Measurements from ENCODE around the gene RASAL2. TPM values are rescaled to one million over a fixed set of nuclear protein-coding genes. Genes with fewer than 3 reads are reported as not detected.
"Not testable (repeated sequence)": the region's sequence is repeated elsewhere in the genome, so short reads cannot be mapped to it uniquely, and the experiment has no call there.

Gene RASAL2
- total RNA-seq, 1 experiment from 2014 or later: 31.6 TPM

GRCh38 chr1:178349801-178350200 is 255.9 kb downstream of the RASAL2 start:
- in situ Hi-C loops (cut with HindIII; ENCODE audit: low pct_unique_long_range_greater_than_20kb, low sequenced_read_pairs): no loop called here
- POLR2A ChIA-PET: no interaction called here

GRCh38 chr1:178351911-178352310 is 258.0 kb downstream of the RASAL2 start:
- intact Hi-C loops (cut with micrococcal nuclease; ENCODE audit: unreplicated experiment); H3K27me3 ChIP-seq (ENCODE audit: control insufficient read depth, insufficient read depth, low read length); H3K27ac ChIP-seq (ENCODE audit: low read length); H3K4me3 ChIP-seq (ENCODE audit: low read depth in 2 of 2, low read length in 2 of 2); in situ Hi-C loops (cut with HindIII; ENCODE audit: low pct_unique_long_range_greater_than_20kb, low sequenced_read_pairs); H3K9me3 ChIP-seq (ENCODE audit: control insufficient read depth, insufficient read depth, low read depth, low read length); H3K4me1 ChIP-seq (ENCODE audit: control insufficient read depth, insufficient read depth, low read length); CTCF ChIA-PET; H3K36me3 ChIP-seq (ENCODE audit: control insufficient read depth, insufficient read depth, low read length); DNase-seq (ENCODE audit: low read depth, low spot score); ATAC-seq; BruUV-seq (replicated peaks); POLR2A ChIA-PET: not testable (repeated sequence)

More at GRCh38 chr1:178349801-178350200, 255.9 kb downstream of the RASAL2 start:
- peaks cover 5% of the 10 kb centered on the region for H3K4me1 ChIP-seq (ENCODE audit: control insufficient read depth, insufficient read depth, low read length)
- no TSS peak for BruUV-seq (replicated peaks)
- no peaks in the 10 kb centered on the region for H3K9me3 ChIP-seq (ENCODE audit: control insufficient read depth, insufficient read depth, low read depth, low read length)
- intact Hi-C loops (cut with micrococcal nuclease; ENCODE audit: unreplicated experiment): no loop called here
- no peaks in the 10 kb centered on the region for H3K27me3 ChIP-seq (ENCODE audit: control insufficient read depth, insufficient read depth, low read length)
- no peak overlapping the region for H3K27ac ChIP-seq (ENCODE audit: low read length)
- no peaks in the 10 kb centered on the region for H3K36me3 ChIP-seq (ENCODE audit: control insufficient read depth, insufficient read depth, low read length)
- CTCF ChIA-PET: no interaction called here
- DNase-seq (ENCODE audit: low read depth, low spot score) (no peak), ATAC-seq (no peak)
- TF ChIP-seq REST (IDR thresholded peaks at IDR 0.05; ENCODE audit: insufficient read depth in 1 of 2, low read depth in 2 of 2, low read length in 1 of 2) (no peak), TCF7L2 (IDR thresholded peaks at IDR 0.05; ENCODE audit: low read depth, low read length) (no peak), CTCF (IDR thresholded peaks at IDR 0.05) (no peak), SIN3A (IDR thresholded peaks at IDR 0.05; ENCODE audit: borderline replicate concordance, insufficient read depth, low read depth, low read length) (no peak), POLR2AphosphoS5 (IDR thresholded peaks at IDR 0.05; ENCODE audit: low read depth, low read length) (no peak)
- H3K4me3 ChIP-seq (ENCODE audit: low read depth in 2 of 2, low read length in 2 of 2): no peak overlapping the region

- BruUV-seq (replicated peaks): no TSS peak
- TF ChIP-seq REST (IDR thresholded peaks at IDR 0.05; ENCODE audit: insufficient read depth in 1 of 2, low read depth in 2 of 2, low read length in 1 of 2) (no peak), POLR2AphosphoS5 (IDR thresholded peaks at IDR 0.05; ENCODE audit: low read depth, low read length) (no peak), SIN3A (IDR thresholded peaks at IDR 0.05; ENCODE audit: borderline replicate concordance, insufficient read depth, low read depth, low read length) (no peak), TCF7L2 (IDR thresholded peaks at IDR 0.05; ENCODE audit: low read depth, low read length) (no peak), CTCF (IDR thresholded peaks at IDR 0.05) (no peak)
- intact Hi-C loops (cut with micrococcal nuclease; ENCODE audit: unreplicated experiment) (no loop called here), in situ Hi-C loops (cut with HindIII; ENCODE audit: low pct_unique_long_range_greater_than_20kb, low sequenced_read_pairs) (no loop called here)
- Histone ChIP-seq H3K4me1 (ENCODE audit: control insufficient read depth, insufficient read depth, low read length) (no peaks in the 10 kb centered on the region), H3K27me3 (ENCODE audit: control insufficient read depth, insufficient read depth, low read length) (no peaks in the 10 kb centered on the region), H3K27ac (ENCODE audit: low read length) (no peak overlapping the region), H3K4me3 (ENCODE audit: low read depth in 2 of 2, low read length in 2 of 2) (no peak overlapping the region), H3K36me3 (ENCODE audit: control insufficient read depth, insufficient read depth, low read length) (no peaks in the 10 kb centered on the region), H3K9me3 (ENCODE audit: control insufficient read depth, insufficient read depth, low read depth, low read length) (no peaks in the 10 kb centered on the region)
- ChIA-PET CTCF (no interaction called here), POLR2A (no interaction called here)
- no peak for DNase-seq (ENCODE audit: low read depth, low spot score)
- 0 out of 2 replicates have a peak, but pooled peaks have one; percentile 48 for ATAC-seq
These were observed 259.0 kb downstream of the RASAL2 start for GRCh38 chr1:178352790-178353416.
